Spleen (tissue), 11 donors: ENCODE measurements around the gene CCNY. TPM values are rescaled to one million over a fixed set of nuclear protein-coding genes. Genes with fewer than 3 reads are reported as not detected.

Experiments used
- DNase-seq: peaks from one replicate; pipeline ENCODE4 v3.0.0-alpha.2; 2020
- H3K27ac ChIP-seq, 8 donors: fragments of 200-600 bp; sonication (generic) in 7 of 8; 1 replicate in 4 of 8; 2 replicates in 4 of 8; pipeline versions ENCODE4 v1.5.0 to v1.8.0; 2016 to 2021; ENCODE audit warnings: inconsistent platforms in 4 of 8, mild to moderate bottlenecking in 4 of 8, moderate library complexity in 1 of 8
- H3K27me3 ChIP-seq, 7 donors: fragments of 200-600 bp; sonication (generic) in 6 of 7; replicated peaks in 1 of 7; 1 replicate in 4 of 7; 2 replicates in 3 of 7; pipeline versions ENCODE4 v1.5.0 to v1.8.0; 2016 to 2021; ENCODE audit warnings: inconsistent platforms in 3 of 7, mild to moderate bottlenecking in 1 of 7
- H3K36me3 ChIP-seq, 6 donors: fragments of 200-600 bp; sonication (generic) in 5 of 6; 1 replicate in 4 of 6; 2 replicates in 2 of 6; pipeline versions ENCODE4 v1.5.0 to v1.8.0; 2016 to 2021; ENCODE audit warnings: inconsistent platforms in 2 of 6
- H3K4me1 ChIP-seq, 6 donors: fragments of 200-600 bp; sonication (generic) in 5 of 6; 1 replicate in 3 of 6; 2 replicates in 3 of 6; pipeline versions ENCODE4 v1.5.0 to v1.8.0; 2016 to 2021; ENCODE audit warnings: inconsistent platforms in 3 of 6
- H3K4me3 ChIP-seq, 8 donors: fragments of 200-600 bp; sonication (generic) in 7 of 8; 1 replicate in 4 of 8; 2 replicates in 4 of 8; pipeline versions ENCODE4 v1.5.0 to v1.8.0; 2016 to 2021; ENCODE audit warnings: inconsistent platforms in 4 of 8, mild to moderate bottlenecking in 4 of 8, moderate library complexity in 2 of 8
- H3K9me3 ChIP-seq, 8 donors: fragments of 200-600 bp; sonication (generic) in 7 of 8; 1 replicate in 4 of 8; 2 replicates in 4 of 8; pipeline versions ENCODE4 v1.5.0 to v1.8.0; 2016 to 2021; ENCODE audit warnings: inconsistent platforms in 4 of 8
- POLR2A ChIP-seq, 3 donors: fragments of 450-650 bp; IDR thresholded peaks; one replicate each; pipeline ENCODE4 v1.5.1; 2017; ENCODE audit warnings: antibody characterized with exemption in 3 of 3, mild to moderate bottlenecking in 1 of 3
- POLR2AphosphoS5 ChIP-seq, 3 donors: sonication (generic); formaldehyde crosslinking; IDR thresholded peaks; one replicate each; pipeline ENCODE4 v1.5.1; 2017; ENCODE audit warnings: antibody characterized with exemption in 3 of 3
- WGBS, 5 donors: extraction: QIAGEN DNeasy Blood & Tissue Kit in 3 of 5; methylation state at CpG; one replicate each; pipeline versions ENCODE4 v1.1.5 to v1.1.7; 2013 to 2018; 5-methylcytosine and 5-hydroxymethylcytosine counted together
- intact Hi-C: fragments of 100-400 bp; cut with DNase I; formaldehyde crosslinking; loops from one replicate; pipeline ENCODE4 v1.15.0; 2023; ENCODE audit warnings: low total_unique reads
- polyA plus RNA-seq, 3 donors: library from polyadenylated mRNA; stranded (reverse); fragments of 200-250 nt; gene quantifications; one replicate each; pipeline ENCODE4 v1.2.1, GENCODE V29; 2013
- total RNA-seq, 7 donors: library from RNA; depleted of rRNA in 3 of 7; stranded (reverse); fragments of >200 nt in 3 of 7; fragmentation: NEBNext Ultra II Directional in 4 of 7; extraction: Animal tissue kit (Norgen Biotek cat#: 25700) in 4 of 7; gene quantifications; one replicate each; pipeline versions ENCODE4 v1.1.0 to v1.2.1, GENCODE V29; 2016 to 2021
- TF ChIP-seq, protein P1 (sequence below), 11 experiments: fragments of 200-600 bp in 7 of 11; fragments of 450-650 bp in 4 of 11; sonication (generic) in 4 of 11; IDR thresholded peaks in 8 of 11; conservative IDR thresholded peaks in 3 of 11; 1 replicate in 7 of 11; 2 replicates in 4 of 11; pipeline versions ENCODE4 v1.4.0 to v1.8.0; 2016 to 2021; ENCODE audit warnings: antibody characterized with exemption in 11 of 11, inconsistent platforms in 4 of 11, mild to moderate bottlenecking in 1 of 11
- donor health status: healthy with polysubstance abuse.
- donor health status: DM: no; HTN: no; CAD: no; lungs with moderate emphysema.
- donor health status: DM: no; HTN: no; CAD: no.
- donor health status: Bipolar disorder and iron deficiency.
- donor health status: healthy.
- donor health status: DM: no; HTN: no; CAD: no.
- donor health status: DM: yes; HTN: yes; CAD: no.

Gene CCNY
- total and polyA plus RNA-seq, 10 donors = 21.1 to 83.1 (median 52.1) TPM

DNA sequence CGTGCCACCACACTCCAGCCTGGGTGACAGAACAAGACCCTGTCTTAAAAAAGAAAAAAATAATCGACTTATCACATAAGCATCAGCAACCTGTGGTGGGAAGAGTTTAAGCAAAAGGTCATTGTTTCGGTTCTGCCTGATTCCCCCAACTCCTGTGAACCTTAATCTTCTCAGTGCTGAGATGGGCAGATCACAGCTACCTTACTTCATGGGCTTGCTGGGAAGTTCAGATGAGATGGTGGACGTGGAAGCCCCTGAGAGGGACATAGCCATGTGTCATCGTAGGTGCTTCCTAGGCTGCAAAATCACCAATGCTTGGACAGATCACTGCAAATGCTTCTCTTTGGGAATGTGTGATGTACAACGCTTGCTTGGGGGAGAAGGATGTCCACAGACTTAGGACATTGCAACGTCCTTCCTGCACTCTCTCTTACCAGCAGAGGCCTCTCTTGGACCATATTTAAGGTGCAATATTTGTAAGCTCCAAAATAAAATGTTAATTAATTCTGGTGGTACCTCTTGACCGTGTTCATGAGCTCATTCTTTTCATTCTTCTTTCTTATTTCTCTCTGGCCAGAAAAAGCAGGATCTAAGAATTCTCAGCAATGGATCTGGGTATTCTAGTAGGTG is 277.4 kb downstream of the CCNY start:
- intact Hi-C loops = no loop called here
- TF ChIP-seq POLR2A (IDR thresholded peaks at IDR 0.05) (no peak), POLR2AphosphoS5 (IDR thresholded peaks at IDR 0.05) (no peak)
- TF ChIP-seq, protein P1, sequence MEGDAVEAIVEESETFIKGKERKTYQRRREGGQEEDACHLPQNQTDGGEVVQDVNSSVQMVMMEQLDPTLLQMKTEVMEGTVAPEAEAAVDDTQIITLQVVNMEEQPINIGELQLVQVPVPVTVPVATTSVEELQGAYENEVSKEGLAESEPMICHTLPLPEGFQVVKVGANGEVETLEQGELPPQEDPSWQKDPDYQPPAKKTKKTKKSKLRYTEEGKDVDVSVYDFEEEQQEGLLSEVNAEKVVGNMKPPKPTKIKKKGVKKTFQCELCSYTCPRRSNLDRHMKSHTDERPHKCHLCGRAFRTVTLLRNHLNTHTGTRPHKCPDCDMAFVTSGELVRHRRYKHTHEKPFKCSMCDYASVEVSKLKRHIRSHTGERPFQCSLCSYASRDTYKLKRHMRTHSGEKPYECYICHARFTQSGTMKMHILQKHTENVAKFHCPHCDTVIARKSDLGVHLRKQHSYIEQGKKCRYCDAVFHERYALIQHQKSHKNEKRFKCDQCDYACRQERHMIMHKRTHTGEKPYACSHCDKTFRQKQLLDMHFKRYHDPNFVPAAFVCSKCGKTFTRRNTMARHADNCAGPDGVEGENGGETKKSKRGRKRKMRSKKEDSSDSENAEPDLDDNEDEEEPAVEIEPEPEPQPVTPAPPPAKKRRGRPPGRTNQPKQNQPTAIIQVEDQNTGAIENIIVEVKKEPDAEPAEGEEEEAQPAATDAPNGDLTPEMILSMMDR (IDR thresholded peaks at IDR 0.05 in 8 of 11, conservative IDR thresholded peaks at IDR 0.05 in 3 of 11) = peak in 5 of 11 experiments; percentile 15 to 35 (median 23)
- Histone ChIP-seq H3K4me3 (no peak overlapping the region), H3K9me3 (peaks cover 0 to 12% (median under 1%) of the 10 kb centered on the region in 8 donors), H3K4me1 (no peaks in the 10 kb centered on the region), H3K27ac (no peak overlapping the region), H3K36me3 (no peaks in the 10 kb centered on the region), H3K27me3 (peaks cover 0 to 56% (median 1%) of the 10 kb centered on the region in 7 donors)
- no peak for DNase-seq
- WGBS, 5 donors = 55 to 66% (median 59%) methylated on average over 8 of the region's 8 CpGs

DNA sequence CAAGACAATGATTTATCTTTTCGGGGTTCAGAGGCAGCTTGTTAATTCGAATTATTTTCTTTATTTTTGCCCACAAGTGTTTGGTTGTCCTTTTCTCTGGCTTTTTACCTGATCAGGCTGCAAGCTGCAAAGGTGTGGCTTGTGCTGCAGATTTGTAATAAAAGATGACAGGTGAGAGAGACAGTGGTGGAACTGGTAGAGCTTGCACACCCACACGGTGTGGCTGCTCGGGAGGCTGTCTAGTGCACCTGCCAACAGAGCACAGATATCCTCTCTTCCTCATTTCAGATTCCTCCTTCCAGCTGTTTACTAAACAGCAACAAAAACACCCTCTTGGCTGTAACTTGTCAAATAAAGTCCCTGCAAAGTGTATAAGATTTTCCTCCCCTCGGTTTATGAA is 278.0 kb downstream of the CCNY start:
- no peak for DNase-seq
- WGBS, 5 donors = 50 to 69% (median 59%) methylated on average over 5 of the region's 5 CpGs
- no peak overlapping the region for H3K27ac ChIP-seq
- intact Hi-C loops = no loop called here
- no peaks in the 10 kb centered on the region for H3K36me3 ChIP-seq
- no peaks in the 10 kb centered on the region for H3K4me1 ChIP-seq
- H3K9me3 ChIP-seq = peaks cover 0 to 12% (median 3%) of the 10 kb centered on the region in 8 donors
- no peak overlapping the region for H3K4me3 ChIP-seq
- no peak for TF ChIP-seq POLR2A (IDR thresholded peaks at IDR 0.05)
- no peak for TF ChIP-seq POLR2AphosphoS5 (IDR thresholded peaks at IDR 0.05)
- TF ChIP-seq, protein P1 (IDR thresholded peaks at IDR 0.05 in 8 of 11, conservative IDR thresholded peaks at IDR 0.05 in 3 of 11) = no peak
- peaks cover 0 to 50% (median 0%) of the 10 kb centered on the region in 7 donors for H3K27me3 ChIP-seq

Other genes starting within 250 kb of the CCNY start
- 10 to 100 TPM; 20.1 to 37.5 (median 29.3) TPM for gene CUL2, start 246.2 kb upstream of the CCNY start, total RNA-seq
- 10 to 100 TPM in 1 of 3 donors, 1 to 10 TPM in 2; 7.8 to 12.9 (median 9.2) TPM for gene CUL2, start 246.2 kb upstream of the CCNY start, polyA plus RNA-seq
- 10 to 100 TPM; 36.4 to 65.4 (median 44.1) TPM for gene CREM, start 209.7 kb upstream of the CCNY start, total RNA-seq
- 10 to 100 TPM; 24.8 to 47.2 (median 32.6) TPM for gene CREM, start 209.7 kb upstream of the CCNY start, polyA plus RNA-seq